Osteoblast (primary cell): ENCODE measurements around the gene MAP3K14. TPM values are rescaled to one million over a fixed set of nuclear protein-coding genes. Genes with fewer than 3 reads are reported as not detected.
A peak's percentile ranks its signal among the peaks of the same experiment; 100 is the strongest.

Source experiments
- DNase-seq: peaks from one replicate; pipeline ENCODE4 v3.0.0; 2011; ENCODE audit warnings: low spot score, mixed read lengths; ENCODE audit not compliant: insufficient read length; ENCODE audit errors: missing footprints
- H2AFZ ChIP-seq: 2 replicates; pipeline ENCODE4 v1.6.0; 2011; ENCODE audit warnings: mild to moderate bottlenecking, low read length
- H3K27ac ChIP-seq: 2 replicates; pipeline ENCODE4 v1.5.1; 2011; ENCODE audit warnings: mild to moderate bottlenecking, low read depth, low read length, moderate library complexity
- H3K27me3 ChIP-seq: 2 replicates; pipeline ENCODE4 v1.6.0; 2012; ENCODE audit warnings: mild to moderate bottlenecking, control low read depth, inconsistent platforms, low read length, moderate library complexity; ENCODE audit not compliant: insufficient read depth
- H3K36me3 ChIP-seq: 2 replicates; pipeline ENCODE4 v1.5.1; 2011; ENCODE audit warnings: mild to moderate bottlenecking, low read length, control low read depth, moderate library complexity; ENCODE audit not compliant: insufficient read depth
- H3K4me1 ChIP-seq: 2 replicates; pipeline ENCODE4 v1.5.1; 2011; ENCODE audit warnings: mild to moderate bottlenecking, low read length, control low read depth, moderate library complexity; ENCODE audit not compliant: insufficient read depth
- H3K4me2 ChIP-seq: 2 replicates; pipeline ENCODE4 v1.6.0; 2011; ENCODE audit warnings: mild to moderate bottlenecking, low read length; ENCODE audit not compliant: insufficient read depth
- H3K4me3 ChIP-seq: fragments of 200-600 bp; sonication (generic); 3 replicates; pipeline ENCODE4 v1.5.1; 2012; ENCODE audit warnings: mild to moderate bottlenecking, low read length, inconsistent platforms; ENCODE audit not compliant: insufficient read depth
- H3K79me2 ChIP-seq: 2 replicates; pipeline ENCODE4 v1.6.0; 2012; ENCODE audit warnings: mild to moderate bottlenecking, low read length, control low read depth, inconsistent platforms; ENCODE audit not compliant: insufficient read depth
- H3K9me3 ChIP-seq: 2 replicates; pipeline ENCODE4 v1.5.1; 2011; ENCODE audit warnings: low read depth, low read length, control low read depth
- H4K20me1 ChIP-seq: 2 replicates; pipeline ENCODE4 v1.6.0; 2012; ENCODE audit warnings: mild to moderate bottlenecking, low read length, control low read depth; ENCODE audit not compliant: insufficient read depth
- total RNA-seq: library from RNA; depleted of rRNA; stranded (reverse); fragments of >200 nt; gene quantifications from 2 replicates; pipeline ENCODE4 v1.2.3, GENCODE V29; 2012
- TF ChIP-seq, protein P1 (sequence below): IDR thresholded peaks from 2 replicates; pipeline ENCODE4 v1.5.1; 2011; ENCODE audit warnings: mild to moderate bottlenecking, low read depth, low read length, moderate library complexity; ENCODE audit errors: extremely low read depth

The MAP3K14 gene
- total RNA-seq, 1 donor, result 3.6 TPM

DNA sequence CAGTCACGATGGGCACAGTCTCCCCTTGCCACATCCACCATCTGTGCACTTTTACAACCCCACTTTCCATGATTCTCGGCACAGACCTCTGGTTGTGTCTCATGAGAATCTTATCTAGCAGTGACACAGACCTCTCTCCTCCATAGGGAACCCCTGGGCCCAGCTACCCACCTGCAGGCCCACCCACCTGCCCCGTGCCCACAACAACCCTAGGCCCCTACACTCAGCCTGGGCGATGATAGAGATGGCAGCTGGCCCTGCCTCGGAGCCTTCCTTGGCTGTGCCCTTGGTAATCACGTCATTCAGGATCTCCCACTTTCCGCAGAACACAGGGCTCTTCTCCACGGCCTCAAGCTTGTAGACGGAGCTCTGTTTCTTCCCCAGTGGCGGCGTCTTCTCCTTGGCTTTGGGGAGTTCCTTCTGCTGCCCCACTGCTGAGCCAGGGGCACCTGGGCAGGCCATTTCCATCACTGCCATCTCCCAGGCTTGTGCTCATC is 26.5 kb downstream of the MAP3K14 start:
- peaks cover 71% of the 10 kb centered on the region for H3K36me3 ChIP-seq
- H3K27ac ChIP-seq, result no peak overlapping the region
- H3K9me3 ChIP-seq, result no peaks in the 10 kb centered on the region
- H3K4me2 ChIP-seq, result no peak overlapping the region
- peaks cover 29% of the 10 kb centered on the region for H3K4me1 ChIP-seq
- peaks cover 57% of the 10 kb centered on the region for H3K79me2 ChIP-seq
- H2AFZ ChIP-seq, result no peak overlapping the region
- no peak overlapping the region for H3K4me3 ChIP-seq
- peak; percentile 32 for DNase-seq
- H3K27me3 ChIP-seq, result no peaks in the 10 kb centered on the region
- peaks cover 71% of the 10 kb centered on the region for H4K20me1 ChIP-seq
- TF ChIP-seq, protein P1, sequence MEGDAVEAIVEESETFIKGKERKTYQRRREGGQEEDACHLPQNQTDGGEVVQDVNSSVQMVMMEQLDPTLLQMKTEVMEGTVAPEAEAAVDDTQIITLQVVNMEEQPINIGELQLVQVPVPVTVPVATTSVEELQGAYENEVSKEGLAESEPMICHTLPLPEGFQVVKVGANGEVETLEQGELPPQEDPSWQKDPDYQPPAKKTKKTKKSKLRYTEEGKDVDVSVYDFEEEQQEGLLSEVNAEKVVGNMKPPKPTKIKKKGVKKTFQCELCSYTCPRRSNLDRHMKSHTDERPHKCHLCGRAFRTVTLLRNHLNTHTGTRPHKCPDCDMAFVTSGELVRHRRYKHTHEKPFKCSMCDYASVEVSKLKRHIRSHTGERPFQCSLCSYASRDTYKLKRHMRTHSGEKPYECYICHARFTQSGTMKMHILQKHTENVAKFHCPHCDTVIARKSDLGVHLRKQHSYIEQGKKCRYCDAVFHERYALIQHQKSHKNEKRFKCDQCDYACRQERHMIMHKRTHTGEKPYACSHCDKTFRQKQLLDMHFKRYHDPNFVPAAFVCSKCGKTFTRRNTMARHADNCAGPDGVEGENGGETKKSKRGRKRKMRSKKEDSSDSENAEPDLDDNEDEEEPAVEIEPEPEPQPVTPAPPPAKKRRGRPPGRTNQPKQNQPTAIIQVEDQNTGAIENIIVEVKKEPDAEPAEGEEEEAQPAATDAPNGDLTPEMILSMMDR, result no peak

DNA sequence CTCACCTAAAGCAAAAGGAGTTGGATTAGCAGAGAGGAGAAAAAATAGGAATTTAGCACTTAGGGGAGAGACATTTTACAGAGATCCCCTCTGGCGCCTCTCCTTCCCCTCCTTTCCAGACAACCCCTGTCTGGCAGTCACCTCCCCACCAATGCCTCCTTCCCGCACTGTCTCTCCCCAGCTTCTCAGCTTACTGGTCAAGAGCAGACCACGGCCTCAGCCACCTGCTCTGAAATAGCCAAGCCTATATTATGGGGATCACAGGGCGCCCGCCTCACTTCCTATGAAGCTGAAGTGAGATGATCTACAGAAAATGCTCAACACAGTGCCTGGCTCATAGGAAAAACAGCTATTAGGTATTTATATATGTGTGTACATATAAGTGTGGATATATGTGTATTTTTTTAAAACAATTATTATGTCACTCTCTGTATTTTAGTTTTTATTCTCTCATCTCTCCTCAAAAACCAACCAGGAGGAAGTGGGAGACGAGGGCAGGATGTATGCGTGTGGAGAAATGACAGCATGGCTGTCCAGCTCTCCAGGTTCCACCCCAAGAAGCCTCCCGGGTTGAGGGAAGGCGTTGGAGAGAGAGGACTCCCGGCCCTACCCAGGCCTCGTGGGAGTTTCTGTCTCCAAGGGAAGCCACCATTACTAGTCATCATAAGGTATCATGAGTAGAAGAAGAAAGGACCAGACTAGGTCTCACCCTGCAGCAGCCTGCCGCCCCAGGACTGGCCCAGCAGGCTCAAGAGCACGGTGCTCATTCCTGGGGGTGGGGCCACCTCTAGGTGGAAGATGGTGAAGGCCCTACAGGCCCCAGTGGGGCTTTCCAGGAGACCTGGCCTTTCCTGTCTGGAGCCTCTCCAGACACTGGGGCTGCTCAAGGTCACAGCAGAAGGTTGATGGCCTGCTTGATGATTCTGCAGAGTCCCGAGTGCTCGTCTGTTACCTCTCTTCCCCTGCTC is 27.2 kb downstream of the MAP3K14 start:
- Histone ChIP-seq H3K36me3 (peaks cover 74% of the 10 kb centered on the region), H3K4me2 (no peak overlapping the region), H3K79me2 (peaks cover 54% of the 10 kb centered on the region), H2AFZ (no peak overlapping the region), H3K27me3 (no peaks in the 10 kb centered on the region), H3K9me3 (no peaks in the 10 kb centered on the region), H3K4me1 (peaks cover 22% of the 10 kb centered on the region), H4K20me1 (peaks cover 69% of the 10 kb centered on the region), H3K4me3 (no peak overlapping the region), H3K27ac (no peak overlapping the region)
- DNase-seq, result peak; percentile 35
- TF ChIP-seq, protein P1, result no peak

DNA sequence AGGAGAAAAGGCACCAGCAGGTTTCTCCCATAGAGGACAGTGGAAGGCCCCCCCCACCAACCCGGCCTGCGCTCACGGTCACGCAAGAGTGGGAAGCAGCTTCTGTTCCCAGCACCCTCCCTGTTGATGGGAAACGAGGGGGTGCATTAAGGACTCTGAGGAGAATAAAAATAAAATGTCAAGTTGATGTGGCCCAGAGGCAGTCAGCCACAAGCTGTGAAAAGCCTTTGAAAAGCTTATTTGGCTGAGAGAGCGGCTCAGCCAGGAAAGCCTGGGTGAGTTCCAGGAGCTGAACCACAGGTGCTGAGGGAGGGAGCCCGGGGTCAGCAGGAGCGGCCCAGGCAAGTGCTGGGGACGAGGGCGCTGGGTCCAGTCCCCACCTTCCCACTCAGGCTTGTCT is 28.0 kb downstream of the MAP3K14 start:
- DNase-seq, result peak; percentile 26
- Histone ChIP-seq H3K36me3 (peaks cover 81% of the 10 kb centered on the region), H3K4me2 (no peak overlapping the region), H3K27me3 (no peaks in the 10 kb centered on the region), H2AFZ (no peak overlapping the region), H3K4me3 (no peak overlapping the region), H3K4me1 (peaks cover 14% of the 10 kb centered on the region), H3K79me2 (peaks cover 54% of the 10 kb centered on the region), H3K27ac (no peak overlapping the region), H3K9me3 (no peaks in the 10 kb centered on the region), H4K20me1 (peaks cover 62% of the 10 kb centered on the region)
- TF ChIP-seq, protein P1, result no peak
